SU-DHL-6 (cell line): ENCODE results near the gene IRAK2.

Experiments
- H2AFZ ChIP-seq: fragments of 200-600 bp; sonication (generic); 2 replicates; pipeline ENCODE4 v1.6.1; 2014; ENCODE audit warnings: low read depth, mild to moderate bottlenecking, moderate library complexity, mixed read lengths, antibody characterized with exemption, low read length; ENCODE audit not compliant: severe bottlenecking
- H3F3A ChIP-seq: fragments of 200-600 bp; shearing (Covaris generic); 2 replicates; pipeline ENCODE4 v1.6.0; 2016; ENCODE audit warnings: antibody characterized with exemption, mild to moderate bottlenecking; ENCODE audit not compliant: insufficient read depth
- H3K27ac ChIP-seq: fragments of 200-600 bp; sonication (generic); 2 replicates; pipeline ENCODE4 v1.5.1; 2016; ENCODE audit warnings: low read depth, mild to moderate bottlenecking, low read length, moderate library complexity, mixed read lengths
- H3K27me3 ChIP-seq: fragments of 200-600 bp; sonication (generic), shearing (Covaris generic); 2 replicates; pipeline ENCODE4 v1.6.0; 2014; ENCODE audit warnings: mild to moderate bottlenecking, low read length
- H3K36me3 ChIP-seq: fragments of 200-600 bp; sonication (generic); 2 replicates; pipeline ENCODE4 v1.6.1; 2014; ENCODE audit warnings: mild to moderate bottlenecking, low read length, mixed read lengths
- H3K4me2 ChIP-seq: fragments of 300-600, 200-600 bp; shearing (Covaris generic), sonication (generic); 2 replicates; pipeline ENCODE4 v1.6.0; 2014; ENCODE audit warnings: low read length, low read depth, mild to moderate bottlenecking; ENCODE audit not compliant: poor library complexity, severe bottlenecking
- H3K4me3 ChIP-seq: fragments of 200-600 bp; sonication (generic); 2 replicates; pipeline ENCODE4 v1.5.1; 2014; ENCODE audit warnings: antibody characterized with exemption, low read length, mild to moderate bottlenecking, mixed read lengths; ENCODE audit not compliant: insufficient read depth, poor library complexity, severe bottlenecking
- H3K79me2 ChIP-seq: fragments of 200-600 bp; sonication (generic); 2 replicates; pipeline ENCODE4 v1.6.1; 2014; ENCODE audit warnings: mild to moderate bottlenecking, low read length, moderate library complexity; ENCODE audit not compliant: insufficient read depth
- H3K9ac ChIP-seq: fragments of 200-600 bp; sonication (generic); 2 replicates; pipeline ENCODE4 v1.7.0; 2014; ENCODE audit warnings: mild to moderate bottlenecking, low read length
- H3K9me2 ChIP-seq: fragments of 200-600 bp; sonication (generic); replicated peaks from 2 replicates; pipeline ENCODE4 v1.6.1; 2014; ENCODE audit warnings: low read length; ENCODE audit not compliant: insufficient read depth
- H3K9me3 ChIP-seq: fragments of 200-600 bp; sonication (generic); 2 replicates; pipeline ENCODE4 v1.6.1; 2014; ENCODE audit warnings: low read length, mixed read lengths; ENCODE audit not compliant: insufficient read depth
- H4K20me1 ChIP-seq: fragments of 200-600 bp; sonication (generic); 2 replicates; pipeline ENCODE4 v1.6.1; 2014; ENCODE audit warnings: low read depth, mild to moderate bottlenecking, antibody characterized with exemption, low read length, moderate library complexity, mixed read lengths
- CTCF ChIP-seq: fragments of 200-600 bp; sonication (generic); IDR thresholded peaks from one replicate; pipeline ENCODE4 v1.5.1; 2017; ENCODE audit warnings: antibody characterized with exemption, mild to moderate bottlenecking, low read length, moderate library complexity; ENCODE audit not compliant: insufficient read depth, poor library complexity, severe bottlenecking
- EZH2phosphoT487 ChIP-seq: fragments of 200-600 bp; sonication (generic), shearing (Covaris generic); conservative IDR thresholded peaks from 2 replicates; pipeline ENCODE4 v1.6.1; 2018; ENCODE audit warnings: mild to moderate bottlenecking, antibody characterized with exemption, low read length, moderate library complexity, mixed read lengths

The IRAK2 gene

DNA sequence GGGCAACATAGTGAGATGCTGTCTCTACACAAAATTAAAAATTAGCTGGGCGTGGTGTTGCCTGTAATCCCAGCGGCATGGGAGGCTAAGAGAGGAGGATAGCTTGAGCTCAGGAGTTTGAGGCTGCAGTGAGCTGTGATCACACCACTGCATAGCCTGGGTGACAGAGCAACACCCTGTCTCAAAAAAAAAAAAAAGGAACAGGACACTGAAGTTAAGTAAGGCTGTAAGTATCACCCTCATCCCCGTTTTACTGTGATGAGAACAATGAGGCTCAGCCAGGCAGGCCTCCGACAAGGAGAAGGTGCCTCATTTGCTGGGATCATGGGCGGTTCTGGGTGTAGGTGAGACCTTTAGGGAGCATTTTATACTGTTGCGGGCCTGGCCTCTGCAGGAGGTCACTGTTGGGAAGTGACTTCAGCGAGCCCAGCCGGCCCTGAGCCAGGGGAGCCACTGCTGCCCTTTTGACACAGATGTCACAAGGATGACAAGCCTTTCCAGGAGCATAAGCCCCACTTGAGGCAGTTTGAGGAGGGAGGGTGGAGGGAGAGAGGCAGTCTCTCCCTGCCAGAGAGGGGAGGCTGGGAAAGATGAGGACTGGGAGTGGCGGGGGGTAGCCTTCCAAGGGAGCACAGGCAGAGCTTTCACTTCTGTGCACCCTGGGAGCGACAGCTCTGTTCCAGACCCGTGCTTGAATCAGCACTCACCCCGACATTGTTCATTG lies 30.8 kb downstream of the IRAK2 start:
- no peaks in the 10 kb centered on the region for H3K27me3 ChIP-seq
- H3F3A ChIP-seq = no peaks in the 10 kb centered on the region
- H2AFZ ChIP-seq = no peak overlapping the region
- H3K9ac ChIP-seq = no peak overlapping the region
- H4K20me1 ChIP-seq = no peaks in the 10 kb centered on the region
- no peaks in the 10 kb centered on the region for H3K9me2 ChIP-seq
- no peaks in the 10 kb centered on the region for H3K36me3 ChIP-seq
- H3K79me2 ChIP-seq = no peaks in the 10 kb centered on the region
- H3K27ac ChIP-seq = no peak overlapping the region
- no peaks in the 10 kb centered on the region for H3K9me3 ChIP-seq
- no peak for TF ChIP-seq CTCF
- no peak for TF ChIP-seq EZH2phosphoT487
- H3K4me3 ChIP-seq = no peak overlapping the region
- no peak overlapping the region for H3K4me2 ChIP-seq

DNA sequence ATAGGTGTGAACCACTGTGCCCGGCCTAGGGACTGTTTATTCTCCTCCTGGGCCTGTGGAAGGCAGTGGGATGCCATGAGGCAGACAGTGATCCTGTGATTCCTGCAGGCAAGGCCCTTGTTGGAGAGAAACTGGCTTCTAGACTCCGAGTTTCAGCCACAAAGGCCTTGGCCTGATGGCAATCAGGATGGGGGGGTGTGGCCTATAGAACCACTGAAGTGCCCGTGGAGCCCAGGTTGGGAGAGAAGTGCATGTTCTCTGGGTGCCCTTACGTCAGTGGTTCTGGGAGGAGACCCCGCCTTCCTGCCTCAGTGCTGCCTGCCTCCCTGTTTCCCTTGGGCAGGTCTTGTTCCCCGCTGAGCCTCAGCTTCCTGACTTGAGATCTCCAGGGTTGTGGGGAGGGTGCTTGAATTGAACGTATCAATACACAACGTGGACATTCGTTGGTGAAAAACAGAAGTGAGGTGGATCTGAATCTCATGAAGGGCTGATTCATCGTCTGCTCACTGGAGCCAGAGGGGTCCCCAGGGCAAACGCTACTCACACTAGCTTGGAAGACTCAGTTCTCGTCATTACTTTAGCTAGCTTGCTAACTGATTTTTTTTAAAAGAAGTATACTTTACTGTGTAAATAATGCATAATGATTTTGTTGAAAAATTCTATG lies 31.8 kb downstream of the IRAK2 start:
- H2AFZ ChIP-seq = no peak overlapping the region
- H3K27me3 ChIP-seq = no peaks in the 10 kb centered on the region
- no peaks in the 10 kb centered on the region for H3K36me3 ChIP-seq
- no peaks in the 10 kb centered on the region for H3K9me2 ChIP-seq
- H3K27ac ChIP-seq = no peak overlapping the region
- H3K4me3 ChIP-seq = no peak overlapping the region
- H4K20me1 ChIP-seq = no peaks in the 10 kb centered on the region
- TF ChIP-seq CTCF (no peak), EZH2phosphoT487 (no peak)
- H3K9ac ChIP-seq = no peak overlapping the region
- H3K4me2 ChIP-seq = no peak overlapping the region
- no peaks in the 10 kb centered on the region for H3F3A ChIP-seq
- no peaks in the 10 kb centered on the region for H3K9me3 ChIP-seq
- H3K79me2 ChIP-seq = no peaks in the 10 kb centered on the region

DNA sequence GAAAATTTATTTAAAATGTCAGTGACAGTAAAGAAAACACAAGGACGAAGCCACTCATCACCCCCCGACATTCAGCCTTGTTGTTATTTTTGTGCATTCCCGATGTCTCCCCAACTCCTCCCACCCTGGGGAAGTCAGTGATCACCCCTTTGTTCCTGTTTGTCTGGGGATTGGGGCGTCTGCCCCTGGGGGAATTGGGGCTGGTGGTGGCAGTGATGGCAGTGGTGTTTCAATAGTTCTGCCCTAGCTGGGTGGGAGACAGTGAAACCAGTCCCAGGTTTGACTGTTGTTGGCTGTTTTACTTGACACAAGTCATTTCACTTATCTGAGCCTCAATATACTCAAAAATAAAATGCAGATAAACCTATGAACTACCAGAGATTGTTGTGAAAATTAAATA lies 33.5 kb downstream of the IRAK2 start:
- H3K9me3 ChIP-seq = no peaks in the 10 kb centered on the region
- TF ChIP-seq EZH2phosphoT487 (no peak), CTCF (no peak)
- H3K27ac ChIP-seq = no peak overlapping the region
- H2AFZ ChIP-seq = no peak overlapping the region
- no peak overlapping the region for H3K4me3 ChIP-seq
- H3K9me2 ChIP-seq = no peaks in the 10 kb centered on the region
- no peaks in the 10 kb centered on the region for H4K20me1 ChIP-seq
- no peaks in the 10 kb centered on the region for H3K27me3 ChIP-seq
- no peak overlapping the region for H3K4me2 ChIP-seq
- H3K36me3 ChIP-seq = no peaks in the 10 kb centered on the region
- no peaks in the 10 kb centered on the region for H3F3A ChIP-seq
- H3K79me2 ChIP-seq = no peaks in the 10 kb centered on the region
- no peak overlapping the region for H3K9ac ChIP-seq
